Neural cell (in vitro differentiated cells): ENCODE data around the gene DNM1L. TPM values are rescaled to one million over a fixed set of nuclear protein-coding genes. Genes with fewer than 3 reads are reported as not detected.

Experiments used
- H2AFZ ChIP-seq: fragments of 200-600, 300-800 bp; sonication (generic), shearing (Covaris generic); 2 replicates; pipeline ENCODE4 v1.6.0; 2014; ENCODE audit warnings: low read depth, mild to moderate bottlenecking, antibody characterized with exemption, low read length, moderate library complexity
- H3F3A ChIP-seq: fragments of 200-600 bp; shearing (Covaris generic); 2 replicates; pipeline ENCODE4 v1.6.1; 2016; ENCODE audit warnings: mild to moderate bottlenecking, moderate library complexity, mixed read lengths, antibody characterized with exemption, low read length; ENCODE audit not compliant: insufficient read depth, poor library complexity, severe bottlenecking
- H3K27ac ChIP-seq: fragments of 200-600, 300-800 bp; sonication (generic), shearing (Covaris generic); 2 replicates; pipeline ENCODE4 v1.5.1; 2014; ENCODE audit warnings: mild to moderate bottlenecking, low read length, moderate library complexity
- H3K27me3 ChIP-seq: fragments of 300-800, 200-600 bp; sonication (generic), shearing (Covaris generic); 2 replicates; pipeline ENCODE4 v1.6.0; 2014; ENCODE audit warnings: mild to moderate bottlenecking, low read depth, low read length, moderate library complexity; ENCODE audit not compliant: insufficient read depth
- H3K36me3 ChIP-seq: fragments of 300-800, 200-600 bp; sonication (generic), shearing (Covaris generic); 2 replicates; pipeline ENCODE4 v1.5.1; 2014; ENCODE audit warnings: mild to moderate bottlenecking, antibody characterized with exemption, low read length, moderate library complexity; ENCODE audit not compliant: insufficient read depth
- H3K4me2 ChIP-seq: fragments of 300-800, 200-600 bp; sonication (generic), shearing (Covaris generic); 2 replicates; pipeline ENCODE4 v1.6.0; 2014; ENCODE audit warnings: mild to moderate bottlenecking, low read length
- H3K4me3 ChIP-seq: fragments of 300-800, 200-600 bp; sonication (generic), shearing (Covaris generic); 2 replicates; pipeline ENCODE4 v1.5.1; 2014; ENCODE audit warnings: mild to moderate bottlenecking, low read length, moderate library complexity
- H3K79me2 ChIP-seq: fragments of 200-600 bp; shearing (Covaris generic); replicated peaks from 2 replicates; pipeline ENCODE4 v1.6.0; 2014; ENCODE audit warnings: mild to moderate bottlenecking, low read length, moderate library complexity; ENCODE audit not compliant: insufficient read depth
- H3K9ac ChIP-seq: fragments of 300-800, 200-600 bp; sonication (generic), shearing (Covaris generic); 2 replicates; pipeline ENCODE4 v1.6.1; 2016; ENCODE audit warnings: mild to moderate bottlenecking, low read length, mixed read lengths
- H3K9me2 ChIP-seq: fragments of 200-600 bp; shearing (Covaris generic); 2 replicates; pipeline ENCODE4 v1.6.1; 2016; ENCODE audit warnings: mild to moderate bottlenecking, low read length, mixed read lengths; ENCODE audit not compliant: insufficient read depth
- H3K9me3 ChIP-seq: fragments of 200-600, 300-800 bp; sonication (generic), shearing (Covaris generic); 2 replicates; pipeline ENCODE4 v1.6.1; 2016; ENCODE audit warnings: mild to moderate bottlenecking, mixed run types, low read length, moderate library complexity, mixed read lengths
- H4K20me1 ChIP-seq: fragments of 200-600 bp; shearing (Covaris generic); 2 replicates; pipeline ENCODE4 v1.6.1; 2016; ENCODE audit warnings: mild to moderate bottlenecking, mixed run types; ENCODE audit not compliant: insufficient read depth
- EP300 ChIP-seq: fragments of 450-650 bp; conservative IDR thresholded peaks from 2 replicates; pipeline ENCODE4 v1.6.1; 2014; ENCODE audit warnings: antibody characterized with exemption, mild to moderate bottlenecking, moderate library complexity; ENCODE audit not compliant: poor library complexity, severe bottlenecking
- EZH2 ChIP-seq: fragments of 200-600, 300-800 bp; shearing (Covaris generic), sonication (generic); IDR thresholded peaks from 2 replicates; pipeline ENCODE4 v1.6.1; 2014; ENCODE audit warnings: antibody characterized with exemption, low read length, borderline replicate concordance, mild to moderate bottlenecking; ENCODE audit not compliant: insufficient read depth, poor library complexity, severe bottlenecking
- MXI1 ChIP-seq: fragments of 450-650 bp; conservative IDR thresholded peaks from 2 replicates; pipeline ENCODE4 v1.6.1; 2014; ENCODE audit warnings: antibody characterized with exemption, mild to moderate bottlenecking; ENCODE audit not compliant: poor library complexity, severe bottlenecking
- POLR2AphosphoS5 ChIP-seq: IDR thresholded peaks from 2 replicates; pipeline ENCODE4 v1.6.1; 2012
- RAD21 ChIP-seq: fragments of 450-650 bp; conservative IDR thresholded peaks from 2 replicates; pipeline ENCODE4 v1.6.1; 2014; ENCODE audit warnings: antibody characterized with exemption, mild to moderate bottlenecking, moderate library complexity
- REST ChIP-seq: IDR thresholded peaks from 2 replicates; pipeline ENCODE4 v1.6.1; 2012; ENCODE audit warnings: borderline replicate concordance
- SMC3 ChIP-seq: fragments of 450-650 bp; conservative IDR thresholded peaks from 2 replicates; pipeline ENCODE4 v1.6.1; 2014; ENCODE audit warnings: antibody characterized with exemption, mild to moderate bottlenecking, moderate library complexity; ENCODE audit not compliant: poor library complexity
- TAF1 ChIP-seq: IDR thresholded peaks from 2 replicates; pipeline ENCODE4 v1.6.1; 2012; ENCODE audit warnings: low read depth
- polyA plus RNA-seq: library from polyadenylated mRNA; depleted of rRNA; stranded (reverse); fragments of >200 nt; gene quantifications from 2 replicates; pipeline ENCODE4 v1.2.3, GENCODE V29; 2014
- TF ChIP-seq, protein P1 (sequence below): fragments of 450-650 bp; IDR thresholded peaks from 2 replicates; pipeline ENCODE4 v1.5.1; 2014; ENCODE audit warnings: antibody characterized with exemption, mild to moderate bottlenecking, moderate library complexity; ENCODE audit not compliant: poor library complexity, severe bottlenecking

Gene DNM1L
- polyA plus RNA-seq, 1 donor from 2014 or later, result 182 TPM

- Histone ChIP-seq H3K9ac (no peak overlapping the region), H3K9me2 (no peaks in the 10 kb centered on the region), H3K27ac (no peak overlapping the region), H3K36me3 (no peaks in the 10 kb centered on the region), H4K20me1 (no peaks in the 10 kb centered on the region), H3K9me3 (no peaks in the 10 kb centered on the region), H3K27me3 (no peaks in the 10 kb centered on the region), H3K4me3 (no peak overlapping the region), H3K4me2 (no peak overlapping the region), H2AFZ (no peak overlapping the region), H3F3A (no peaks in the 10 kb centered on the region), H3K79me2 (no peaks in the 10 kb centered on the region)
- no peak for TF ChIP-seq MXI1
- TF ChIP-seq EP300, result no peak
- TF ChIP-seq, protein P1, sequence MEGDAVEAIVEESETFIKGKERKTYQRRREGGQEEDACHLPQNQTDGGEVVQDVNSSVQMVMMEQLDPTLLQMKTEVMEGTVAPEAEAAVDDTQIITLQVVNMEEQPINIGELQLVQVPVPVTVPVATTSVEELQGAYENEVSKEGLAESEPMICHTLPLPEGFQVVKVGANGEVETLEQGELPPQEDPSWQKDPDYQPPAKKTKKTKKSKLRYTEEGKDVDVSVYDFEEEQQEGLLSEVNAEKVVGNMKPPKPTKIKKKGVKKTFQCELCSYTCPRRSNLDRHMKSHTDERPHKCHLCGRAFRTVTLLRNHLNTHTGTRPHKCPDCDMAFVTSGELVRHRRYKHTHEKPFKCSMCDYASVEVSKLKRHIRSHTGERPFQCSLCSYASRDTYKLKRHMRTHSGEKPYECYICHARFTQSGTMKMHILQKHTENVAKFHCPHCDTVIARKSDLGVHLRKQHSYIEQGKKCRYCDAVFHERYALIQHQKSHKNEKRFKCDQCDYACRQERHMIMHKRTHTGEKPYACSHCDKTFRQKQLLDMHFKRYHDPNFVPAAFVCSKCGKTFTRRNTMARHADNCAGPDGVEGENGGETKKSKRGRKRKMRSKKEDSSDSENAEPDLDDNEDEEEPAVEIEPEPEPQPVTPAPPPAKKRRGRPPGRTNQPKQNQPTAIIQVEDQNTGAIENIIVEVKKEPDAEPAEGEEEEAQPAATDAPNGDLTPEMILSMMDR, result no peak
- no peak for TF ChIP-seq SMC3
- no peak for TF ChIP-seq RAD21
- no peak for TF ChIP-seq EZH2
Measured at GRCh38 chr12:32780071-32780470, 101.0 kb downstream of the DNM1L start.

GRCh38 chr12:32783029-32783428, 103.9 kb downstream of the DNM1L start:
- Histone ChIP-seq H3K9me2 (no peaks in the 10 kb centered on the region), H3K79me2 (no peaks in the 10 kb centered on the region), H3F3A (no peaks in the 10 kb centered on the region), H4K20me1 (no peaks in the 10 kb centered on the region), H3K36me3 (no peaks in the 10 kb centered on the region), H3K9me3 (no peaks in the 10 kb centered on the region), H2AFZ (no peak overlapping the region), H3K9ac (no peak overlapping the region), H3K4me2 (no peak overlapping the region), H3K4me3 (no peak overlapping the region), H3K27ac (no peak overlapping the region), H3K27me3 (no peaks in the 10 kb centered on the region)
- no peak for TF ChIP-seq MXI1
- TF ChIP-seq TAF1, result no peak
- TF ChIP-seq, protein P1, result no peak
- TF ChIP-seq EP300, result no peak
- TF ChIP-seq POLR2AphosphoS5, result no peak
- TF ChIP-seq RAD21, result no peak
- no peak for TF ChIP-seq SMC3
- no peak for TF ChIP-seq REST
- TF ChIP-seq EZH2, result no peak
